HS-5 (cell line): ENCODE results near the gene CDK17.
"Not testable (repeated sequence)": the region's sequence is repeated elsewhere in the genome, so short reads cannot be mapped to it uniquely, and the experiment has no call there.

ENCODE experiments used
- DNase-seq: peaks from one replicate; pipeline ENCODE4 v3.0.0-alpha.2; 2012; ENCODE audit warnings: low read depth

CDK17 gene

GRCh38 chr12:96354326-96354725, 45.9 kb downstream of the CDK17 start:
- DNase-seq = no peak

GRCh38 chr12:96352161-96352835, 47.9 kb downstream of the CDK17 start:
- DNase-seq = no peak

GRCh38 chr12:96350982-96351381, 49.3 kb downstream of the CDK17 start:
- no peak for DNase-seq

- DNase-seq = no peak
Measured at GRCh38 chr12:96347130-96347699, 53.0 kb downstream of the CDK17 start.

DNA sequence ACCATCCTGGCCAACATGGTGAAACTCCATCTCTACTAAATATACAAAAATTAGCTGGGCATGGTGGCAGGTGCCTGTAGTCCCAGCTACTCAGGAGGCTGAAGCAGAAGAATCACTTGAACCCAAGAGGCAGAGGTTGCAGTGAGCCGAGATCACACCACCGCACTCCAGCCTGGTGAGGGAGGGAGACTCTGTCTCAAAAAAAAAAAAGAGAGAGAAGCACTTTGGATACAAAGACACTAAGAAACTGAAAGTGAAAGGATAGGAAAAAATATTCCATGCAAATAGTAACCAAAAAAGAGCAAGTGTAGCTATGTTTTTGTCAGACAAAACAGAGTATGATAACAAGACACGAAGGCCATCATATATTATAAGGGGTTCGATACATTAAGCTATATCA, 53.5 kb downstream of the CDK17 start:
- not testable (repeated sequence) for DNase-seq

DNA sequence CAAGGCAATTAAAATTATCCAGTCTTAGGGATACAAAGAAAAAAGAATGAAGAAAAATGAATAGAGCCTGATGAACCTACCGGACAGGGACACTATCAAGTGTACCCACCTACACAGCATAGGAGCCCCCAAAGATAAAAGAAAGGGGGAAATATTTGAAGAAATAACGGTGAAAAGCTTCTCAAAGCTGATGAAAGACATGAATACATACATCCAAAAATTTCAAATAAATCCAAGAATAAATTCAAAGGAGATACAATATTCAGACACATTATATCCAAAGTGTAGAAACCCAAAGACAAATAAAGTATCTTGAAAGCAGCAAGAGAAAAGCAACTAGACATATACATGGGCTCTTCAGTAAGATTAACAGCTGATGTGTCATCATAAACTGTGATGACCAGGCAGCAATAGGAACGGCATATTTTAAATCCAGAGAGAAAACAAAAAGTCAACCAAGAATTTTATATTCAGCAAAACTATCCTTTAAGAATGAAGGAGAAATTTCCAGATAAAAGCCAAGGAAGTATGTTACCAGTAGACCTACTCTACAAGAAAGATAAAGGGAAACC, 56.0 kb downstream of the CDK17 start:
- no peak for DNase-seq

DNA sequence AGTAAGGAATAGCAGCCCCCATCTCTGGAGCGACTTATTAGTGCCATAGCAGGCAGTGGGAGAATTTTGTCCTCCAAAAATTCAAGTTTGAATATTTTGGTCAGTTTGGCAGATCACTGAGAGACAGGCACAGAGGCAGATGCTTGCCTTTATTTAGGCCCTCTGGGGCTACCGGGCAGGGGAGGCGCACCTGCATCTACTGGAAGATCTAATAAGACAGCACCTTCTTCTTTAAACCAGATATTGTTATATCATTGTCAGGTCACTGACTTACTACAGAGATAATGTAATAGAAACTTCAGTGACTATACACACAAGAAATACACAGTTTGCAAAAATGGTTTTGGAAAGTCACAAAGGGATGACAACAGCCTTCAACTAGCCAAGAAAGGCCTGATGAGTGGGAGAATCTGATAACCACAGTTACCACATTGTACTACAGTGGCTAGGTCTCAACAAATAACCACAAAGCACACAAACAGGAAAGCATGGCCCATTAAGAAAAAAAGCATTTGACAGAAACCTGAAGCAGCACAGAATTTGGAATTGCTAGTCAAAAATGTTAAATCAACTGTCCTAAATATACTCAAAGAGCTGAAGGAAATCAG, 56.8 kb downstream of the CDK17 start:
- DNase-seq = no peak

- not testable (repeated sequence) for DNase-seq
Measured at GRCh38 chr12:96339666-96340065, 60.6 kb downstream of the CDK17 start.

GRCh38 chr12:96338852-96339471, 61.3 kb downstream of the CDK17 start:
- DNase-seq = no peak

DNA sequence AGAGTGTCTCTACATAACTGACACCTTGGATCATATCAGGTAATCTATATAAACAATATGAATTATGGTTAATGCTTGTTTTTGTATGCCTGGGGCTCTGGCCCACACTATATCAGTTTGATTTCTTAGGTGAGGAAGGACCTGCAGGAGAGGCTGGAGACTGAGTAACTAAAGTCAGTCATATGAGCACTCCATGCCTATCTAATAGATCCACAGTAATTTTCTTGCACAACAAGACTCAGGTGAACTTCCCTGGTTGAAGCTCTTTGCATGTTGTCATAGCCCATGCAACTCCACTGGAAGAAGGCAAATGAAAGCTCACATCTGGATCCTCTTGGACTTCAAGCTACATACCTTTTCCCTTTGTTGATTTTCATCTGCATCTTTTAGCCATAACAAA, 62.3 kb downstream of the CDK17 start:
- DNase-seq = no peak

GRCh38 chr12:96336489-96336888, 63.8 kb downstream of the CDK17 start:
- no peak for DNase-seq

- no peak for DNase-seq
Measured at GRCh38 chr12:96335270-96335669, 65.0 kb downstream of the CDK17 start.

GRCh38 chr12:96334502-96334901, 65.7 kb downstream of the CDK17 start:
- no peak for DNase-seq

- no peak for DNase-seq
Measured at GRCh38 chr12:96329545-96329944, 70.7 kb downstream of the CDK17 start.

DNA sequence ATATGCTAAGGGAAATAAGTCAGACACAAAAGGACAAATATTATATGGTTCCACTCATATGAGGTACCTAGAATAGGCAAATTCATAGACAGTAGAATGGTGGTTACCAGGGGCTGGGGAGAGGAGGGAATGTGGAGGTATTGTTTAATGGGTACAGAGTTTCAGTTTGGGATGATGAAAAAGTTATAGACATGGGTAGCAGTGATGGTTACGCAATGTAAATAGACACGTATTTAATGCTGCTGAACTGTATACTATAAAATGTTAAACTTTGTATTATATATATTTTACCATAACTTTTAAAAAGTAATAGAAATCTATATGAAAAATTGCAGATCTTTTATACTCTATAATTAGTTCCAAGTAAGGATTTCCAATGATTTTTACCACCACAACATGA, 71.2 kb downstream of the CDK17 start:
- no peak for DNase-seq

DNA sequence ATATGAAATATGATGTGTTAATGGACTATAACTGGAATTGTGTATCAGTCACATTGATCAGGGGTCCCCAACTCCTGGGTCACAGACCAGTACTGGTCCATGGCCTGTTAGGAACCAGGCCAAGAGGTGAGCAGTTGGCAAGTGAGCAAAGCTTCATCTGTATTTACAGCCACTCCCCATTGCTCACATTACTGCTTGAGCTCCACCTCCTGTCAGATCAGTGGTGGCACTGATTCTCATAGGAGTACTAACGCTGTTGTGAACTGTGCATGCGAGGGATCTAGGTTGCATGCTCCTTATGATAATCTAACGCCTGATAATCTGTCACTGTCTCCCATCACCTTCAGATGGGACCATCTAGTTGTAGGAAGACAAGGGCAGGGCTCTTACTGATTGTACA, 72.3 kb downstream of the CDK17 start:
- no peak for DNase-seq

DNA sequence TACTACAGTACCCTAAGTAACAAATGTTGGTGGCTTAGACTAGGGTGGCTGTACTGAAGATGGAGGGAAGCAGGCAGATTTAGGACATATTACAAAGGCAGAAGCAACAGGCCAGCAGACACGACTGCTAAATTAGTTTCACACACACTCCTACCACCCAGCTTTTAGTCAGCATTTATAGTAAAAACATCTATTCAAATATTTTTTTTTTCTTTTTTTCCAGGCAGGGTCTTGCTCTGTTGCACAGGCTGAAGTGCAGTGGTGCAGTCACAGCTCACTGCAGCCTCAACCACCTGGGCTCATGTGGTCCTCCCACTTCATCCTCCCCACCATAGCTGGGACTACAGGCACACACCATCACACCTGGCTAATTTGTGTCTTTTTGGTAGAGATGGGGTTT, 72.9 kb downstream of the CDK17 start:
- no peak for DNase-seq

DNA sequence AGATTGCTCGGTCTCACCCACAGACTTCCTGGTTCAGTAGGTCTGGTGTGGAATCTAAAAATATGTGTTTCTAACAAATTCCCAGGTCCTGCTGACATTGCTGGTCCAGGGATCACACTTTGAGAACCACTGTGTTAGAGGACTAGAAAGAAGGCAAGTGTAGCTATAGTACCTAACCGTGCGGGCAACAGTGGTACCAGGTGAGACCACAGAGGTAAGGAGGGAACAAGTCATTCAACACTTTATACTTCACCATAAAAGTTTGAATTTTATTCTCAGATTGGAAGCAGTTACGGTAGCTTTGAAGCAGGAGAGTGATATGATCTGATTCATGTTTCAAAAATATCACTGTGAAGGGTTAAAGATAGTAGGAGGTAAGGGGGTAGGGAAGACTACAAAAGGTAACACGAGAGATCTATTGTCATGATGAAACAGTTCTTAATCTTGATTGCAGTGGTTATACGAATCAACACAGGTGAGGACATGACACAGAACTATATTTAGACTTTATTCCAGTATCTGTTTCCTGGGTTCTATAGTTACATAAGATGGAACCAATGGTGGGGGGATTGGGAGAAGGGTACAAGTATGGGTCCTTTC, 73.5 kb downstream of the CDK17 start:
- DNase-seq = no peak

- no peak for DNase-seq
Measured at GRCh38 chr12:96323906-96324305, 76.3 kb downstream of the CDK17 start.

- no peak for DNase-seq
Measured at GRCh38 chr12:96322720-96323119, 77.5 kb downstream of the CDK17 start.

- no peak for DNase-seq
Measured at GRCh38 chr12:96321941-96322340, 78.3 kb downstream of the CDK17 start.

DNA sequence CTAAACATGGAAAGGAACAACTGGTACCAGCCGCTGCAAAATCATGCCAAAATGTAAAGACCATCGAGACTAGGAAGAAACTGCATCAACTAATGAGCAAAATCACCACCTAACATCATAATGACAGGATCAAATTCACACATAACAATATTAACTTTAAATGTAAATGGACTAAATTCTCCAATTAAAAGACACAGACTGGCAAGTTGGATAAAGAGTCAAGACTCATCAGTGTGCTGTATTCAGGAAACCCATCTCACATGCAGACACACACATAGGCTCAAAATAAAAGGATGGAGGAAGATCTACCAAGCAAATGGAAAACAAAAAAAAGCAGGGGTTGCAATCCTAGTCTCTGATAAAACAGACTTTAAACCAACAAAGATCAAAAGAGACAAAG, 82.4 kb downstream of the CDK17 start:
- not testable (repeated sequence) for DNase-seq
